Spleen (tissue), 7 donors: Measurements from ENCODE around the gene BSND.

Experiments used
- CTCF ChIP-seq, 11 experiments: fragments of 200-600 bp in 7 of 11; fragments of 450-650 bp in 4 of 11; sonication (generic) in 4 of 11; IDR thresholded peaks in 8 of 11; conservative IDR thresholded peaks in 3 of 11; 1 replicate in 7 of 11; 2 replicates in 4 of 11; pipeline versions ENCODE4 v1.4.0 to v1.8.0; 2016 to 2021; ENCODE audit warnings: antibody characterized with exemption in 11 of 11, inconsistent platforms in 4 of 11, mild to moderate bottlenecking in 1 of 11
- POLR2A ChIP-seq, 3 donors: fragments of 450-650 bp; IDR thresholded peaks; one replicate each; pipeline ENCODE4 v1.5.1; 2017; ENCODE audit warnings: antibody characterized with exemption in 3 of 3, mild to moderate bottlenecking in 1 of 3
- POLR2AphosphoS5 ChIP-seq, 3 donors: sonication (generic); formaldehyde crosslinking; IDR thresholded peaks; one replicate each; pipeline ENCODE4 v1.5.1; 2017; ENCODE audit warnings: antibody characterized with exemption in 3 of 3
- donor health status: DM: no; HTN: no; CAD: no; lungs with moderate emphysema.
- donor health status: DM: no; HTN: no; CAD: no.
- donor health status: DM: no; HTN: no; CAD: no.

- no peak for TF ChIP-seq CTCF (IDR thresholded peaks at IDR 0.05 in 8 of 11, conservative IDR thresholded peaks at IDR 0.05 in 3 of 11)
- no peak for TF ChIP-seq POLR2AphosphoS5 (IDR thresholded peaks at IDR 0.05)
- no peak for TF ChIP-seq POLR2A (IDR thresholded peaks at IDR 0.05)
Observed at GRCh38 chr1:54990916-54991315, 7.8 kb upstream of the BSND start.
